PC-9 (cell line): Measurements from ENCODE around the gene DNM3. TPM values are rescaled to one million over a fixed set of nuclear protein-coding genes. Genes with fewer than 3 reads are reported as not detected.

ENCODE experiments used
- BruUV-seq: library from RNA; stranded (reverse); fragments of 400-500 nt; replicated peaks from 2 replicates; lab custom pipeline; 2021; lab: Mats Ljungman, UMichigan
- CTCF ChIA-PET: fragments of 300-600 bp; sonication (Branson Sonifier 250); formaldehyde crosslinking; loops from one replicate; lab custom pipeline; 2022; ENCODE audit warnings: antibody characterized with exemption; lab: Charles Lee
- POLR2A ChIA-PET: fragments of 300-600 bp; sonication (Branson Sonifier 250); formaldehyde crosslinking; loops from one replicate; lab custom pipeline; 2022; ENCODE audit warnings: antibody characterized with exemption; ENCODE audit not compliant: unreplicated experiment; lab: Charles Lee
- DNase-seq, 2 experiments: peaks; one replicate each; pipeline versions ENCODE4 v3.0.0 to v3.0.0-alpha.2; 2015 to 2022; ENCODE audit warnings: mixed read lengths in 1 of 2
- H2AFZ ChIP-seq: fragments of 200-600 bp; sonication (generic); 2 replicates; pipeline ENCODE4 v1.8.1; 2017; ENCODE audit warnings: antibody characterized with exemption
- H3F3A ChIP-seq: fragments of 200-600 bp; sonication (generic); 2 replicates; pipeline ENCODE4 v1.8.1; 2017; ENCODE audit warnings: antibody characterized with exemption, mild to moderate bottlenecking, low read depth; ENCODE audit not compliant: insufficient read depth
- H3K27ac ChIP-seq: fragments of 200-600 bp; sonication (generic); 2 replicates; pipeline ENCODE4 v1.6.1; 2016; ENCODE audit warnings: mixed run types
- H3K27me3 ChIP-seq: fragments of 200-600 bp; sonication (generic); 2 replicates; pipeline ENCODE4 v1.6.1; 2016; ENCODE audit warnings: low read depth, mixed run types; ENCODE audit not compliant: insufficient read depth
- H3K36me3 ChIP-seq: fragments of 200-600 bp; sonication (generic); 2 replicates; pipeline ENCODE4 v1.6.1; 2016; ENCODE audit warnings: low read depth, mixed run types
- H3K4me1 ChIP-seq: fragments of 200-600 bp; sonication (generic); replicated peaks from 2 replicates; pipeline ENCODE4 v1.6.1; 2016; ENCODE audit warnings: mixed run types; ENCODE audit not compliant: insufficient read depth
- H3K4me2 ChIP-seq: fragments of 200-600 bp; sonication (generic); 2 replicates; pipeline ENCODE4 v1.6.1; 2017; ENCODE audit warnings: mixed run types
- H3K4me3 ChIP-seq: fragments of 200-600 bp; sonication (generic); 2 replicates; pipeline ENCODE4 v1.6.1; 2016; ENCODE audit warnings: mixed run types
- H3K79me2 ChIP-seq: fragments of 200-600 bp; sonication (generic); 2 replicates; pipeline ENCODE4 v1.6.1; 2017; ENCODE audit warnings: low read depth, mixed run types
- H3K9me2 ChIP-seq: fragments of 200-600 bp; sonication (generic); 2 replicates; pipeline ENCODE4 v1.8.1; 2017; ENCODE audit warnings: mild to moderate bottlenecking; ENCODE audit not compliant: insufficient read depth
- H3K9me3 ChIP-seq: fragments of 200-600 bp; sonication (generic); 2 replicates; pipeline ENCODE4 v1.8.1; 2016; ENCODE audit warnings: low read depth; ENCODE audit not compliant: insufficient read depth
- H4K20me1 ChIP-seq: fragments of 200-600 bp; sonication (generic); 2 replicates; pipeline ENCODE4 v1.8.1; 2017; ENCODE audit not compliant: insufficient read depth
- EZH2 ChIP-seq: fragments of 200-600 bp; sonication (generic); IDR thresholded peaks from 2 replicates; pipeline ENCODE4 v1.8.0; 2017; ENCODE audit warnings: antibody characterized with exemption, low read depth
- intact Hi-C: fragments of 100-400 bp; cut with micrococcal nuclease; formaldehyde crosslinking; loops from one replicate; pipeline ENCODE4 v1.10.0; 2022; ENCODE audit not compliant: unreplicated experiment
- total RNA-seq: library from RNA; stranded (reverse); gene quantifications from 2 replicates; pipeline ENCODE4 v1.2.3, GENCODE V29; 2021
- TF ChIP-seq, protein P1 (sequence below): fragments of 200-600 bp; sonication (generic); conservative IDR thresholded peaks from 2 replicates; pipeline ENCODE4 v1.6.1; 2017; ENCODE audit warnings: mixed run types, antibody characterized with exemption, mild to moderate bottlenecking, moderate library complexity

DNM3 gene
- total RNA-seq, 1 experiment from 2014 or later, result 1.7 TPM

DNA sequence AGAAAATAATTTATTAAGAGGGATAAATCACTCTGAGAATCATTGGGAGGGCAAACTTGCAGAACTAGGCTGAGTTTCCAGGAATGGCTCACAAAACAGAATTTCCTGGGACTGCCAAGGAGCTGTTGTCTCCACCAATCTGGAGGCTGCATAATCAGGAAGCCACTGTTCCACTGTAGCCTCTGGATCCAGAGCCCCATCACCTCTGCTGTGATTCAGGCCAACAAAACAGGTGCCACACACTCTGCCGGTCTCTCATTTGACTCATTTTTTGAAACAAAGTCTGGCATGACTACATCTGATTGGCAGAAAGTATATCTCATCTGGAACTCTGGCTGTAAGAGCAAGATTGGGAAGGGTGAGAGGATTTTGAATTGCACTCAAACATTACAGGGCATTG is 400.2 kb downstream of the DNM3 start:
- ChIA-PET CTCF (no interaction called here), POLR2A (no interaction called here)
- H4K20me1 ChIP-seq, result no peaks in the 10 kb centered on the region
- no peaks in the 10 kb centered on the region for H3K9me3 ChIP-seq
- intact Hi-C loops, result no loop called here
- H3K4me1 ChIP-seq, result no peaks in the 10 kb centered on the region
- no peaks in the 10 kb centered on the region for H3K27me3 ChIP-seq
- no peak for DNase-seq
- no peak overlapping the region for H2AFZ ChIP-seq
- no peaks in the 10 kb centered on the region for H3K9me2 ChIP-seq
- H3K4me3 ChIP-seq, result no peak overlapping the region
- H3K79me2 ChIP-seq, result no peaks in the 10 kb centered on the region
- no peak for TF ChIP-seq EZH2
- TF ChIP-seq, protein P1, sequence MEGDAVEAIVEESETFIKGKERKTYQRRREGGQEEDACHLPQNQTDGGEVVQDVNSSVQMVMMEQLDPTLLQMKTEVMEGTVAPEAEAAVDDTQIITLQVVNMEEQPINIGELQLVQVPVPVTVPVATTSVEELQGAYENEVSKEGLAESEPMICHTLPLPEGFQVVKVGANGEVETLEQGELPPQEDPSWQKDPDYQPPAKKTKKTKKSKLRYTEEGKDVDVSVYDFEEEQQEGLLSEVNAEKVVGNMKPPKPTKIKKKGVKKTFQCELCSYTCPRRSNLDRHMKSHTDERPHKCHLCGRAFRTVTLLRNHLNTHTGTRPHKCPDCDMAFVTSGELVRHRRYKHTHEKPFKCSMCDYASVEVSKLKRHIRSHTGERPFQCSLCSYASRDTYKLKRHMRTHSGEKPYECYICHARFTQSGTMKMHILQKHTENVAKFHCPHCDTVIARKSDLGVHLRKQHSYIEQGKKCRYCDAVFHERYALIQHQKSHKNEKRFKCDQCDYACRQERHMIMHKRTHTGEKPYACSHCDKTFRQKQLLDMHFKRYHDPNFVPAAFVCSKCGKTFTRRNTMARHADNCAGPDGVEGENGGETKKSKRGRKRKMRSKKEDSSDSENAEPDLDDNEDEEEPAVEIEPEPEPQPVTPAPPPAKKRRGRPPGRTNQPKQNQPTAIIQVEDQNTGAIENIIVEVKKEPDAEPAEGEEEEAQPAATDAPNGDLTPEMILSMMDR, result no peak
- no peaks in the 10 kb centered on the region for H3K36me3 ChIP-seq
- no peak overlapping the region for H3K27ac ChIP-seq
- H3F3A ChIP-seq, result no peaks in the 10 kb centered on the region
- H3K4me2 ChIP-seq, result no peak overlapping the region
- no TSS peak for BruUV-seq

DNA sequence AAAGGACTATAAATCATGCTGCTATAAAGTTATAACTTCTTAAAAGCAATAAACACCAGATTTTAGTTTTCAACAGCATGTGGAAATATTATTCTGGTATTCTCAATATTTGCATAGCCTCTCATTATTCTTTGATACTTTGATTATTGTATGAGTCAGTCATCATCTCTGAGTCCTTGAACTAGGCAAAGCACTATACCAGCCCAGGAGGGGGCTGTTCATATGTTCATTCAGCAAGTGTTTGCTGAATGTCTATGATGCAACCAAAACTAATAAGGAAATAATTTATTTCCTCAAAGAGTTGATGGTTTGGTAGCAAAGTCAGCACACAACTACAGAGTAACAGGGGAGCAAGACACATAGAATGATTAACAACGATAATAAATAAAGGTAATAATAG is 403.6 kb downstream of the DNM3 start:
- Histone ChIP-seq H3K79me2 (no peaks in the 10 kb centered on the region), H3K27ac (no peak overlapping the region), H3K9me3 (0 out of 2 replicates have a peak, but pooled peaks cover 5% of the 10 kb centered on the region), H2AFZ (no peak overlapping the region), H3K4me2 (no peak overlapping the region), H3K4me1 (no peaks in the 10 kb centered on the region), H4K20me1 (no peaks in the 10 kb centered on the region), H3F3A (no peaks in the 10 kb centered on the region), H3K9me2 (no peaks in the 10 kb centered on the region), H3K27me3 (no peaks in the 10 kb centered on the region), H3K36me3 (no peaks in the 10 kb centered on the region), H3K4me3 (no peak overlapping the region)
- no peak for TF ChIP-seq EZH2
- ChIA-PET POLR2A (no interaction called here), CTCF (no interaction called here)
- no TSS peak for BruUV-seq
- intact Hi-C loops, result no loop called here
- DNase-seq, result no peak

DNA sequence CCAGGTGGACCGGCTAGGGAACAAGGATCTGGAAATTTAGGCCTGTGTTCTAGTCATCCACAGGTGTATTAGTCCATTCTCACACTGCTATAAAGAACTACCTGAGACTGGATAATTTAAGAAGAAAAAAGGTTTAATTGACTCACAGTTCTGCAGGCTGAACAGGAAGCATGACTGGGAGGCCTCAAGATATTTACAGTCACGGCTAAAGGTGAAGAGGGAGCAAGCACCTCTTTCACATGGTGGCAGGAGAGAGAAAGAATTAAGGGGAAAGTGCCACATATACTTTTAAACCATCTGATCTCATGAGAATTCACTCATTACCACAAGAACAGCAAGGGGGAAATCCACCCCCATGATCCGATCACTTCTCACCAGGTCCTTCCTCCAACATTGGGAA is 404.5 kb downstream of the DNM3 start:
- Histone ChIP-seq H3K4me1 (no peaks in the 10 kb centered on the region), H3F3A (no peaks in the 10 kb centered on the region), H3K4me3 (no peak overlapping the region), H3K36me3 (no peaks in the 10 kb centered on the region), H3K9me3 (0 out of 2 replicates have a peak, but pooled peaks cover 5% of the 10 kb centered on the region), H3K79me2 (no peaks in the 10 kb centered on the region), H3K4me2 (no peak overlapping the region), H3K27me3 (no peaks in the 10 kb centered on the region), H2AFZ (no peak overlapping the region), H3K27ac (no peak overlapping the region), H4K20me1 (no peaks in the 10 kb centered on the region), H3K9me2 (no peaks in the 10 kb centered on the region)
- POLR2A ChIA-PET, result no interaction called here
- CTCF ChIA-PET, result no interaction called here
- intact Hi-C loops, result no loop called here
- TF ChIP-seq EZH2, result no peak
- TF ChIP-seq, protein P1, result no peak
- no TSS peak for BruUV-seq
- no peak for DNase-seq
